HEK293 (cell line): ENCODE measurements around the gene SMAD7.

Experiments used
- CTCF ChIP-seq: fragments of 450-650 bp; formaldehyde crosslinking; IDR thresholded peaks from 2 replicates; pipeline ENCODE4 v1.5.1; 2016; ENCODE audit warnings: missing biosample characterization, missing genetic modification characterization
- GLI4 ChIP-seq: fragments of 450-650 bp; formaldehyde crosslinking; IDR thresholded peaks from 2 replicates; pipeline ENCODE4 v1.5.1; 2016; ENCODE audit warnings: missing biosample characterization, missing genetic modification characterization
- GLIS2 ChIP-seq: fragments of 450-650 bp; formaldehyde crosslinking; IDR thresholded peaks from 2 replicates; pipeline ENCODE4 v1.5.1; 2016; ENCODE audit warnings: missing biosample characterization, missing genetic modification characterization
- MYNN ChIP-seq: fragments of 450-650 bp; formaldehyde crosslinking; IDR thresholded peaks from 2 replicates; pipeline ENCODE4 v1.5.1; 2016; ENCODE audit warnings: missing biosample characterization, missing genetic modification characterization, borderline replicate concordance
- ZBTB21 ChIP-seq: fragments of 450-650 bp; formaldehyde crosslinking; IDR thresholded peaks from 2 replicates; pipeline ENCODE4 v1.5.1; 2017; ENCODE audit warnings: missing biosample characterization, missing genetic modification characterization
- ZBTB8A ChIP-seq: fragments of 450-650 bp; formaldehyde crosslinking; IDR thresholded peaks from 2 replicates; pipeline ENCODE4 v1.5.1; 2016; ENCODE audit warnings: missing biosample characterization, missing genetic modification characterization
- ZFHX2 ChIP-seq: fragments of 450-650 bp; formaldehyde crosslinking; conservative IDR thresholded peaks from 2 replicates; pipeline ENCODE4 v1.5.1; 2016; ENCODE audit warnings: missing biosample characterization, missing genetic modification characterization
- ZFP3 ChIP-seq: fragments of 450-650 bp; formaldehyde crosslinking; IDR thresholded peaks from 2 replicates; pipeline ENCODE4 v1.5.1; 2016; ENCODE audit warnings: low read depth, missing biosample characterization, missing genetic modification characterization
- ZNF248 ChIP-seq: fragments of 450-650 bp; formaldehyde crosslinking; IDR thresholded peaks from 2 replicates; pipeline ENCODE4 v1.5.1; 2017; ENCODE audit warnings: missing biosample characterization, missing genetic modification characterization
- ZNF311 ChIP-seq: fragments of 450-650 bp; formaldehyde crosslinking; IDR thresholded peaks from 2 replicates; pipeline ENCODE4 v1.5.1; 2017; ENCODE audit warnings: missing biosample characterization, missing genetic modification characterization, borderline replicate concordance
- ZNF624 ChIP-seq: fragments of 450-650 bp; formaldehyde crosslinking; IDR thresholded peaks from 2 replicates; pipeline ENCODE4 v1.5.1; 2017; ENCODE audit warnings: missing biosample characterization, missing genetic modification characterization
- TF ChIP-seq, protein P1 (sequence below): fragments of 450-650 bp; formaldehyde crosslinking; IDR thresholded peaks from 2 replicates; pipeline ENCODE4 v1.5.1; 2016; ENCODE audit warnings: missing biosample characterization, missing genetic modification characterization
- TF ChIP-seq, protein P2 (sequence below): fragments of 450-650 bp; formaldehyde crosslinking; IDR thresholded peaks from 2 replicates; pipeline ENCODE4 v1.5.1; 2016; ENCODE audit warnings: missing biosample characterization, missing genetic modification characterization

DNA sequence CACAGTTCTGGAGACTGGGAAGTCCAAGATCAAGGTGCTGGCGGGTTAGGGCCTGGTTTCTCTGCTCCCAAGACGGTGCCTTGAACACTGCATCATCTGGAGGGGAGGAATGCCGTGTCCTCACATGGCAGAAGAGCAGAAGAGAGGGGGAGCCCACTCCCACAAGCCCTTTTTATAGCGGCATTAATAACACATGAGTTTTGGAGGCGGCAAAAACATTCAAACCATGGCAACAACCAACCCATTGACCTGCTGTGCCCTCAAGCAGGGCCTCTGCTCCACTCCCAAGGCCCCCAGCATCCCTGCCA, 62.0 kb downstream of the SMAD7 start:
- no peak for TF ChIP-seq ZBTB8A (tag by site-specific recombination)
- no peak for TF ChIP-seq GLIS2 (tag by site-specific recombination)
- TF ChIP-seq ZFP3 (tag by site-specific recombination): no peak
- TF ChIP-seq GLI4 (tag by site-specific recombination): no peak
- TF ChIP-seq CTCF (tag by site-specific recombination): no peak
- no peak for TF ChIP-seq ZNF624 (tag by site-specific recombination)
- no peak for TF ChIP-seq MYNN
- TF ChIP-seq ZNF311 (tag by site-specific recombination): no peak
- TF ChIP-seq ZFHX2 (tag by site-specific recombination): no peak
- TF ChIP-seq ZBTB21: no peak
- TF ChIP-seq, protein P1, sequence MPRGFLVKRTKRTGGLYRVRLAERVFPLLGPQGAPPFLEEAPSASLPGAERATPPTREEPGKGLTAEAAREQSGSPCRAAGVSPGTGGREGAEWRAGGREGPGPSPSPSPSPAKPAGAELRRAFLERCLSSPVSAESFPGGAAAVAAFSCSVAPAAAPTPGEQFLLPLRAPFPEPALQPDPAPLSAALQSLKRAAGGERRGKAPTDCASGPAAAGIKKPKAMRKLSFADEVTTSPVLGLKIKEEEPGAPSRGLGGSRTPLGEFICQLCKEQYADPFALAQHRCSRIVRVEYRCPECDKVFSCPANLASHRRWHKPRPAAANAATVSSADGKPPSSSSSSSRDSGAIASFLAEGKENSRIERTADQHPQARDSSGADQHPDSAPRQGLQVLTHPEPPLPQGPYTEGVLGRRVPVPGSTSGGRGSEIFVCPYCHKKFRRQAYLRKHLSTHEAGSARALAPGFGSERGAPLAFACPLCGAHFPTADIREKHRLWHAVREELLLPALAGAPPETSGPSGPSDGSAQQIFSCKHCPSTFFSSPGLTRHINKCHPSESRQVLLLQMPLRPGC (tag by site-specific recombination): no peak
- TF ChIP-seq, protein P2, sequence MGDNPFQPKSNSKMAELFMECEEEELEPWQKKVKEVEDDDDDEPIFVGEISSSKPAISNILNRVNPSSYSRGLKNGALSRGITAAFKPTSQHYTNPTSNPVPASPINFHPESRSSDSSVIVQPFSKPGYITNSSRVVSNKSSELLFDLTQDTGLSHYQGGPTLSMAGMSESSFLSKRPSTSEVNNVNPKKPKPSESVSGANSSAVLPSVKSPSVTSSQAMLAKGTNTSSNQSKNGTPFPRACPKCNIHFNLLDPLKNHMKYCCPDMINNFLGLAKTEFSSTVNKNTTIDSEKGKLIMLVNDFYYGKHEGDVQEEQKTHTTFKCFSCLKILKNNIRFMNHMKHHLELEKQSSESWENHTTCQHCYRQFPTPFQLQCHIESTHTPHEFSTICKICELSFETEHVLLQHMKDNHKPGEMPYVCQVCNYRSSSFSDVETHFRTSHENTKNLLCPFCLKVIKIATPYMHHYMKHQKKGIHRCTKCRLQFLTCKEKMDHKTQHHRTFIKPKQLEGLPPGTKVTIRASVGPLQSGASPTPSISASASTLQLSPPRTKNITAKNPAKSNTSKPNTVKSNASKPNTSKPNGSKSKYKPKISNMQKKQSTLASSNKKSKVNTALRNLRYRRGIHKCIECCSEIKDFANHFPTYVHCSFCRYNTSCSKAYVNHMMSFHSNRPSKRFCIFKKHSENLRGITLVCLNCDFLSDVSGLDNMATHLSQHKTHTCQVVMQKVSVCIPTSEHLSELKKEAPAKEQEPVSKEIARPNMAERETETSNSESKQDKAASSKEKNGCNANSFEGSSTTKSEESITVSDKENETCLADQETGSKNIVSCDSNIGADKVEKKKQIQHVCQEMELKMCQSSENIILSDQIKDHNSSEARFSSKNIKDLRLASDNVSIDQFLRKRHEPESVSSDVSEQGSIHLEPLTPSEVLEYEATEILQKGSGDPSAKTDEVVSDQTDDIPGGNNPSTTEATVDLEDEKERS (tag by site-specific recombination): no peak
- no peak for TF ChIP-seq ZNF248 (tag by site-specific recombination)
